ENCODE data around the gene MRPS11. TPM values are rescaled to one million over a fixed set of nuclear protein-coding genes. Genes with fewer than 3 reads are reported as not detected.
A peak's percentile ranks its signal among the peaks of the same experiment; 100 is the strongest.
"Not testable (repeated sequence)": the region's sequence is repeated elsewhere in the genome, so short reads cannot be mapped to it uniquely, and the experiment has no call there.

Gene MRPS11
- total RNA-seq, 2 donors from 2014 or later = 35.7 to 36.4 TPM

DNA sequence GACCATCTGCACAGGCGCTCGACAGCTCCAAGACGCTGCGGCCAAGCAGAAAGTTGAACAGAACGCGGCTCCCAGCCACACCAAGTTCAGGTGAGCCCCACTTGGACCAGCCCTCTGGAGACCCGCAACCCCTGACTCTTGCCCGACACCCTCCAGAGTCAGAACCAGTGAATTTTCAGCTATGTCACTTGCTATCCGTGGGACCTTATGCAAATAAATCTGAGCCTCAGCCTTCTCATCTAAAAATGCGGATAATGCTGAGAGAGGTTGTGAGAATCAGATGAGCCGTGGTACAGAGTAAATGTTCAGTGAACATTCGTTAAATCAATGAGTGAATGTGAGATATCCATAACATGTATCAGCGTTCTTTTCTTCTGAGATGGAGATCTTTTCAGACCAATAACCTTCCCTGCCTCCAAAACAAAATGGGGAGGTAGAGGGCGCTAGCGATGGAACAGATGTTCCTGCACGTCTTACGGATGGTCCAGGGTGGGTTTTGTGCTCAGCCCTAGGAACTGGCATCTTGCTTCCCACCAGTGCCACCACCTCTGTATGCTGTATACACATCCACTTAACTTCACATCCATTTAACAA is 524 bp downstream of the MRPS11 start:
- DNase-seq (ENCODE audit: low spot score) = no peak
- TF ChIP-seq POLR2A (IDR thresholded peaks at IDR 0.05) (no peak), POLR2AphosphoS5 (IDR thresholded peaks at IDR 0.05) (no peak)
- TF ChIP-seq, protein P1, sequence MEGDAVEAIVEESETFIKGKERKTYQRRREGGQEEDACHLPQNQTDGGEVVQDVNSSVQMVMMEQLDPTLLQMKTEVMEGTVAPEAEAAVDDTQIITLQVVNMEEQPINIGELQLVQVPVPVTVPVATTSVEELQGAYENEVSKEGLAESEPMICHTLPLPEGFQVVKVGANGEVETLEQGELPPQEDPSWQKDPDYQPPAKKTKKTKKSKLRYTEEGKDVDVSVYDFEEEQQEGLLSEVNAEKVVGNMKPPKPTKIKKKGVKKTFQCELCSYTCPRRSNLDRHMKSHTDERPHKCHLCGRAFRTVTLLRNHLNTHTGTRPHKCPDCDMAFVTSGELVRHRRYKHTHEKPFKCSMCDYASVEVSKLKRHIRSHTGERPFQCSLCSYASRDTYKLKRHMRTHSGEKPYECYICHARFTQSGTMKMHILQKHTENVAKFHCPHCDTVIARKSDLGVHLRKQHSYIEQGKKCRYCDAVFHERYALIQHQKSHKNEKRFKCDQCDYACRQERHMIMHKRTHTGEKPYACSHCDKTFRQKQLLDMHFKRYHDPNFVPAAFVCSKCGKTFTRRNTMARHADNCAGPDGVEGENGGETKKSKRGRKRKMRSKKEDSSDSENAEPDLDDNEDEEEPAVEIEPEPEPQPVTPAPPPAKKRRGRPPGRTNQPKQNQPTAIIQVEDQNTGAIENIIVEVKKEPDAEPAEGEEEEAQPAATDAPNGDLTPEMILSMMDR (IDR thresholded peaks at IDR 0.05) = no peak

DNA sequence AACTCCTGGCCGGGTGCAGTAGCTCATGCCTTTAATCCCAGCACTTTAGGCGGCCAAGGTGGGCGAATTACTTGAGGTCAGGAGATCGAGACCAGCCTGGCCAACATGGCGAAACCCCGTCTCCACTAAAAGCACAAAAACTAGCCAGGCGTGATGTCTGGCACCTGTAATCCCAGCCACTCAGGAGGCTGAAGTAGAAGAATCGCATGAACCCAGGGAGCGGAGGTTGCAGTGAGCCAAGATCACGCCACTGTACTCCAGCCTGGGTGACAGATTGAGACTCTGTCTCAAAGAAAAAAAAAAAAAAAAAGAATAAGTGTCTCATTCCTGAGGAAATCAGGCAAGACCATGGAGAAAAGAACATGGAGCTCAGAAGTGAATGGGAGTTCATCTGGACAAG is 1.2 kb downstream of the MRPS11 start:
- intact Hi-C loops (cut with DNase I) = loop anchor here (5.0 kb wide), 1 partner anchor 429 kb away; the partner anchor contains the start of gene HAPLN3
- H3K27me3 ChIP-seq (replicated peaks; ENCODE audit: insufficient read depth); H3K4me3 ChIP-seq; H3K36me3 ChIP-seq; H3K27ac ChIP-seq; DNase-seq (ENCODE audit: low spot score); H3K4me1 ChIP-seq (replicated peaks); H3K9me3 ChIP-seq: not testable (repeated sequence)
- 87% methylated on average over 10 of the region's 10 CpGs for WGBS

More for the DNA sequence above, 524 bp downstream of the MRPS11 start:
- Histone ChIP-seq H3K27me3 (replicated peaks; ENCODE audit: insufficient read depth) (no peaks in the 10 kb centered on the region), H3K27ac (peak overlapping the region; percentile 87 to 92), H3K4me3 (peak overlapping the region; percentile 66 to 84), H3K36me3 (peaks cover 0 to 6% of the 10 kb centered on the region in 2 donors), H3K9me3 (no peaks in the 10 kb centered on the region), H3K4me1 (replicated peaks) (no peaks in the 10 kb centered on the region)
- intact Hi-C loops (cut with DNase I) = loop anchor here (5.0 kb wide), 1 partner anchor 429 kb away; the partner anchor contains the start of gene HAPLN3
- WGBS = 3% methylated on average over 17 of the region's 17 CpGs

DNA sequence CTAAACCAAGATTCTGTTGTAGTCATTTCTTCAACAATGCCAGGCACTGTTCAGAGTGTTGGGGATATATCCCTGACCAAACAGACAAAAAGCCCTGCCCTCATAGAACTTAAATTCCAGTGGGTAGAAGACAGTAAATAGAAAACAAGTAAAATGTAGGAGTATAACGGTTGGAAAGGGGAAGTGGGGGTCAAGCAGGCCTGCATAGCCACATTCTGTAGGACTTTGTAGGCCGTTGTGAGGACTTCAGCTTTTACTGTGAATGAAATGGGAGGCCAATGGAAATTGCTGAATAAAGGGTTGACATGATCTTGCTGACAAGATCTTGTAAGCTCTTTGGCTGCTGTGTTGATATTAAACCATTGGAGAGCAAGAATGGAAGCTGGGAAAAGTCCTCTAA is 1.8 kb downstream of the MRPS11 start:
- Histone ChIP-seq H3K27ac (no peak overlapping the region), H3K36me3 (peaks cover 0 to 6% of the 10 kb centered on the region in 2 donors), H3K4me1 (replicated peaks) (no peaks in the 10 kb centered on the region), H3K27me3 (replicated peaks; ENCODE audit: insufficient read depth) (no peaks in the 10 kb centered on the region), H3K9me3 (no peaks in the 10 kb centered on the region), H3K4me3 (no peak overlapping the region)
- 96% methylated on average over 2 of the region's 2 CpGs for WGBS
- TF ChIP-seq, protein P1 (IDR thresholded peaks at IDR 0.05) = no peak
- no peak for TF ChIP-seq POLR2AphosphoS5 (IDR thresholded peaks at IDR 0.05)
- TF ChIP-seq POLR2A (IDR thresholded peaks at IDR 0.05) = no peak
- intact Hi-C loops (cut with DNase I) = loop anchor here (5.0 kb wide), 1 partner anchor 428 kb away; the partner anchor contains the start of gene HAPLN3
- DNase-seq (ENCODE audit: low spot score) = no peak

DNA sequence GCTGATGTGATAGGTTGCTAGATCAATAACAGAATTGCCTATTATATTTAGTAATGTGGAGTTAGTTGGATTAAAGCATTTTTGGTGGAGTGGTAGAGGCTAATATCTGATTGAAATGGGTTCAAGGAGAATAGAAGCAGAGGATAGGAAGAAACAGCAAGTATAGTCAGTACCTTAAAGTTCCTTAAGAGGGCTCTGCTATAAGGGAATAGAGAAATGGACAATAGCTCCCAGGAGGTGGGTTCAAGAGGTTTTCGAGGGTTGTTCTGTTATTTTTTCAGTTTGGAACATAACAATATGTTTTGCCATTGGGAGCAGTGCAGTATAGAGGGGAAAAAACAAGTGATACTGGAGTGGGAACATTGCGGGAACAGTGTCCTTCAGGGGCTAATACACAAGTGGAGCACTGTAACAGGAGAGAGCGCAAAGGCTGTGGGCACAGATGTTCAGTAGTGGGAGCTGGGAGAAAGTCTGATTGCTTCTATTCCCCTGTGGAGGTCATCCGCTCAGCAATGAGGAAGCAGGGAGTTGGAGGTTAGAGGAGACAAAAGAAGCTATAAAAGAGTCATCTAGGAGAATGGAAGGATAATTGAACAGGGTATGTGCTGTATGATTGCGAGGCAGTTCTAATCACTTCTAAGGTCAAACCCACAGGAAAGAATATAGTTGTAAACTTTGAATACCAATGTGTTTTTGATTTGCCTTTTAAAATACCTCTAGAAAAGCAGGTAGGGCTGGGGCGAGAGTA is 3.3 kb downstream of the MRPS11 start:
- no peak for DNase-seq (ENCODE audit: low spot score)
- Histone ChIP-seq H3K4me3 (no peak overlapping the region), H3K9me3 (no peaks in the 10 kb centered on the region), H3K27ac (no peak overlapping the region), H3K4me1 (replicated peaks) (no peaks in the 10 kb centered on the region), H3K27me3 (replicated peaks; ENCODE audit: insufficient read depth) (no peaks in the 10 kb centered on the region), H3K36me3 (peaks cover 0 to 6% of the 10 kb centered on the region in 2 donors)
- 89% methylated on average over 6 of the region's 6 CpGs for WGBS
- no peak for TF ChIP-seq POLR2AphosphoS5 (IDR thresholded peaks at IDR 0.05)
- TF ChIP-seq POLR2A (IDR thresholded peaks at IDR 0.05) = no peak
- TF ChIP-seq, protein P1 (IDR thresholded peaks at IDR 0.05) = no peak
- intact Hi-C loops (cut with DNase I) = no loop called here

DNA sequence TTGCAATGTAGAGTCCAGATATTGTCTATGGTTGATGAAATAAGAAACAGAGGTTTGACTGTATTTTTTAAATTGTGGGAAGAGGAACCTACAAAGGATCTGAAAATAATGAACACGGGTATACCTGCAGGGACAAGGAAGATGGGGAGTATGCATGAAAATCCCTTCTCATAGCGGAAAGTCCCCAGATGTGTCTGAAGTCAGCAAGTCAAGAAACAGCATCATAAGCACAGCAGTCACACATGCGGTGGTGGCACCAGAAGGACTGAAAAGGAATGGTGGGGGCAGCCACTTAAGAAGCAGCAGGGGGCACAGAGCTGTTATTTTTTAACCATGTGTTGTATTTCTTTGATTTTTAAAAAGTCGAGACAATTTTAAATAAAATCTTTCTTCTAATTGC is 4.7 kb downstream of the MRPS11 start:
- H3K27me3 ChIP-seq (replicated peaks; ENCODE audit: insufficient read depth) = no peaks in the 10 kb centered on the region
- no peak for DNase-seq (ENCODE audit: low spot score)
- H3K4me1 ChIP-seq (replicated peaks) = no peaks in the 10 kb centered on the region
- peaks cover 0 to 6% of the 10 kb centered on the region in 2 donors for H3K36me3 ChIP-seq
- intact Hi-C loops (cut with DNase I) = no loop called here
- WGBS = 88% methylated on average over 4 of the region's 4 CpGs
- no peak overlapping the region for H3K27ac ChIP-seq
- TF ChIP-seq, protein P1 (IDR thresholded peaks at IDR 0.05) = no peak
- TF ChIP-seq POLR2A (IDR thresholded peaks at IDR 0.05) = no peak
- TF ChIP-seq POLR2AphosphoS5 (IDR thresholded peaks at IDR 0.05) = no peak
- no peaks in the 10 kb centered on the region for H3K9me3 ChIP-seq
- H3K4me3 ChIP-seq = no peak overlapping the region

DNA sequence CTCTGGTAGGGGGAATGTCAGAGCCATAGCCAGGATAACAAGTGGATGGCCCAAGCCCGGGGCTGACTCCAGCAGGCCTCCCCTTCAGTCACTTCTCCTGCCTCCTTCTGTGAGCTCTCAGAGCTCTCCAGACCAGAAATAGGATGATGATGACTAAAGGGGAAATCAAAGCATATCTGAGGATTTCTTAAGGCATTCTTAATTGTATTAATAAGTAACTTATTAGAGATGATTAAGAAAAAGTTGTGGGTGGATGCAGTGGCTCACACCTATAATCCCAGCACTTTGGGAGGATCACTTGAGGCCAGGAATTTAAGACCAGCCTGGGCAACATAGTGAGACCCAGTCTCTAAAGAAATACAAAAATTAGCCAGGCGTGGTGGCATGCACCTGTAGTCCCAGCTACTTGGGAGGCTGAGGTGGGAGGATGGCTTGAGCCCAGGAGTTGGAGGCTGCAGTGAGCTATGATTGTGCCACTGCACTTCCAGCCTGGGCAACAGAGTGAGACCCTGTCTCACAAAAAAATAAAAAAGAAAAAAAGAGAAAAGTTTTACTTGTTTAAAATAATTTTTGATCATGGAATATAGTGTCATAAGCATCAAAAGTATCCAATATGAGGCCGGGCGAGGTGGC is 6.3 kb downstream of the MRPS11 start:
- H3K4me1 ChIP-seq (replicated peaks); H3K27ac ChIP-seq; intact Hi-C loops (cut with DNase I); H3K9me3 ChIP-seq; DNase-seq (ENCODE audit: low spot score); H3K36me3 ChIP-seq; H3K4me3 ChIP-seq; H3K27me3 ChIP-seq (replicated peaks; ENCODE audit: insufficient read depth): not testable (repeated sequence)
- 98% methylated on average over 4 of the region's 4 CpGs for WGBS

Measured in prostate gland (tissue), 2 donors.